ENCODE measurements around the gene FNDC3B. TPM values are rescaled to one million over a fixed set of nuclear protein-coding genes. Genes with fewer than 3 reads are reported as not detected.

Gene FNDC3B
- total and polyA plus RNA-seq, 2 donors (not counting 3 experiments of a cell fraction or from before 2014, with no cell fraction given): 91.6 to 295 TPM

DNA sequence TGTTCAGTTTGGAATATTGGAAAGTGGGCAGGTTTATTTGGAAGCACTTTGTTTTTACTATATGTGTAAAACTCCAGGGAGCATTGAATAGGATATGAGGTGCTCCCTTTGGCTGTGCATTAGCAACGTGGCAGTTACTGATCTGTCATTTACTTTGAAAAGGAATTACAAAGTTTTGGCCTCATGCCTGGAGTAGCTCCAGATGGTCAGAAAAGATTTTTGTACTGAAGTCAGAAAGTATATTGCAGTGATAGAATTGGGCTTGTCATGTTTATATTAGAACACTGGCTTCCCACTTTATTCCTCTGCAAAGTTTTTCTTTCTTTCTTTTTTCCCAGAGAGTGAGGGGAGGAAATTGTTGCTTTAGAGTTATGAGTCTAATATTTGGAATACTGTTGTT lies 26.1 kb downstream of the FNDC3B start:
- no peak overlapping the region for H3K4me3 ChIP-seq (replicated peaks in 1 of 3; ENCODE audit: insufficient read depth in 1 of 3, low read depth in 1 of 3, low read length in 3 of 3)
- no peaks in the 10 kb centered on the region for H3K27me3 ChIP-seq (ENCODE audit: control insufficient read depth in 2 of 2, insufficient read depth in 2 of 2, low read length in 2 of 2)
- H3K27ac ChIP-seq (ENCODE audit: insufficient read depth, low read depth, low read length): peak overlapping the region; percentile 67
- H3K36me3 ChIP-seq (ENCODE audit: control insufficient read depth in 2 of 2, extremely low read depth in 1 of 2, insufficient read depth in 2 of 2, low read length in 2 of 2): peaks cover 0 to 9% of the 10 kb centered on the region in 2 experiments
- DNase-seq (ENCODE audit: low read depth, low spot score) (peak; percentile 84), FAIRE-seq (peak; percentile 8)
- H3K4me1 ChIP-seq (ENCODE audit: control insufficient read depth, extremely low read depth, insufficient read depth, low read length): peaks cover 61% of the 10 kb centered on the region
- BruUV-seq (replicated peaks): no TSS peak
- H3K9ac ChIP-seq (replicated peaks; ENCODE audit: extremely low read depth, insufficient read depth, low read length): no peak overlapping the region
- no peaks in the 10 kb centered on the region for H3K9me3 ChIP-seq (replicated peaks; ENCODE audit: control insufficient read depth, insufficient read depth, low read length)
- no peaks in the 10 kb centered on the region for H3K9me1 ChIP-seq (replicated peaks; ENCODE audit: control insufficient read depth, extremely low read depth, insufficient read depth, low read length)
- dilution Hi-C loops (cut with MboI; ENCODE audit: extremely low pct_ligation_motif_present, low sequenced_read_pairs) (no loop called here), intact Hi-C loops (cut with micrococcal nuclease) (loop anchor here (10.0 kb wide), 1 partner anchor 421 kb away; no protein-coding TSS in a partner anchor)
- H3K4me2 ChIP-seq (ENCODE audit: insufficient read depth, low read length): peak overlapping the region; percentile 60
- ChIA-PET POLR2A (interaction anchor here (0.6 to 1.4 kb wide), 2 partner anchors 25 to 40 kb away, joined by 5 to 6 read pairs; no protein-coding TSS in a partner anchor), CTCF (interaction anchor here (0.6 to 2.6 kb wide), 9 partner anchors 9 to 276 kb away, joined by 3 to 9 read pairs (median 4); partner anchors contain the start of gene FNDC3B)
- TF ChIP-seq POLR2A (IDR thresholded peaks at IDR 0.05; ENCODE audit: low read depth, low read length) (no peak), EZH2 (IDR thresholded peaks at IDR 0.05; ENCODE audit: borderline replicate concordance, low read depth, low read length, severe bottlenecking) (no peak), MYC (IDR thresholded peaks at IDR 0.05; ENCODE audit: low read depth, low read length) (no peak), POLR2AphosphoS5 (IDR thresholded peaks at IDR 0.05; ENCODE audit: insufficient read depth, low read depth, low read length) (no peak), FOS (IDR thresholded peaks at IDR 0.05; ENCODE audit: borderline replicate concordance, insufficient read depth, low read length) (no peak), GATA2 (IDR thresholded peaks at IDR 0.05; ENCODE audit: insufficient read depth, insufficient read length, low read depth, low read length) (no peak), JUN (IDR thresholded peaks at IDR 0.05; ENCODE audit: borderline replicate concordance, insufficient read depth, insufficient read length, low read depth) (no peak)
- TF ChIP-seq, protein P1, sequence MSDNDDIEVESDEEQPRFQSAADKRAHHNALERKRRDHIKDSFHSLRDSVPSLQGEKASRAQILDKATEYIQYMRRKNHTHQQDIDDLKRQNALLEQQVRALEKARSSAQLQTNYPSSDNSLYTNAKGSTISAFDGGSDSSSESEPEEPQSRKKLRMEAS (IDR thresholded peaks at IDR 0.05; ENCODE audit: insufficient read depth, insufficient read length): no peak
- TF ChIP-seq, protein P2, sequence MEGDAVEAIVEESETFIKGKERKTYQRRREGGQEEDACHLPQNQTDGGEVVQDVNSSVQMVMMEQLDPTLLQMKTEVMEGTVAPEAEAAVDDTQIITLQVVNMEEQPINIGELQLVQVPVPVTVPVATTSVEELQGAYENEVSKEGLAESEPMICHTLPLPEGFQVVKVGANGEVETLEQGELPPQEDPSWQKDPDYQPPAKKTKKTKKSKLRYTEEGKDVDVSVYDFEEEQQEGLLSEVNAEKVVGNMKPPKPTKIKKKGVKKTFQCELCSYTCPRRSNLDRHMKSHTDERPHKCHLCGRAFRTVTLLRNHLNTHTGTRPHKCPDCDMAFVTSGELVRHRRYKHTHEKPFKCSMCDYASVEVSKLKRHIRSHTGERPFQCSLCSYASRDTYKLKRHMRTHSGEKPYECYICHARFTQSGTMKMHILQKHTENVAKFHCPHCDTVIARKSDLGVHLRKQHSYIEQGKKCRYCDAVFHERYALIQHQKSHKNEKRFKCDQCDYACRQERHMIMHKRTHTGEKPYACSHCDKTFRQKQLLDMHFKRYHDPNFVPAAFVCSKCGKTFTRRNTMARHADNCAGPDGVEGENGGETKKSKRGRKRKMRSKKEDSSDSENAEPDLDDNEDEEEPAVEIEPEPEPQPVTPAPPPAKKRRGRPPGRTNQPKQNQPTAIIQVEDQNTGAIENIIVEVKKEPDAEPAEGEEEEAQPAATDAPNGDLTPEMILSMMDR (IDR thresholded peaks at IDR 0.05; ENCODE audit: extremely low read depth in 1 of 2, insufficient read depth in 1 of 2, low read depth in 1 of 2, low read length in 2 of 2): no peak
- H3K79me2 ChIP-seq (ENCODE audit: control insufficient read depth, insufficient read depth, low read length): peaks cover 92% of the 10 kb centered on the region
- H2AFZ ChIP-seq (ENCODE audit: low read depth, low read length): no peak overlapping the region
- H4K20me1 ChIP-seq (replicated peaks; ENCODE audit: control insufficient read depth, extremely low read depth, insufficient read depth, low read length): peaks cover 15% of the 10 kb centered on the region
